Esophagus squamous epithelium (tissue), 4 donors: ENCODE data around the gene HAUS7.

Experiments
- CTCF ChIP-seq, 6 experiments: fragments of 450-650 bp in 4 of 6; fragments of 200-600 bp in 2 of 6; sonication (generic) in 2 of 6; IDR thresholded peaks; one replicate each; pipeline ENCODE4 v1.5.1; 2016 to 2019; ENCODE audit warnings: antibody characterized with exemption in 6 of 6, mild to moderate bottlenecking in 4 of 6, moderate library complexity in 4 of 6
- POLR2A ChIP-seq, 4 donors: fragments of 450-650 bp; IDR thresholded peaks; one replicate each; pipeline ENCODE4 v1.6.1; 2017; ENCODE audit warnings: antibody characterized with exemption in 4 of 4, mild to moderate bottlenecking in 4 of 4, moderate library complexity in 3 of 4

- TF ChIP-seq POLR2A (IDR thresholded peaks at IDR 0.05), result no peak
- no peak for TF ChIP-seq CTCF (IDR thresholded peaks at IDR 0.05)
Observed at GRCh38 chrX:153488231-153488914, 18.0 kb upstream of the HAUS7 start.
